GM21367 (cell line): ENCODE data around the gene STIM1.

Source experiments
- ATAC-seq: cut with Tn5 transposase; IDR thresholded peaks from one replicate; pipeline ENCODE4 v1.9.1; 2021; ENCODE audit not compliant: unreplicated experiment

The STIM1 gene

DNA sequence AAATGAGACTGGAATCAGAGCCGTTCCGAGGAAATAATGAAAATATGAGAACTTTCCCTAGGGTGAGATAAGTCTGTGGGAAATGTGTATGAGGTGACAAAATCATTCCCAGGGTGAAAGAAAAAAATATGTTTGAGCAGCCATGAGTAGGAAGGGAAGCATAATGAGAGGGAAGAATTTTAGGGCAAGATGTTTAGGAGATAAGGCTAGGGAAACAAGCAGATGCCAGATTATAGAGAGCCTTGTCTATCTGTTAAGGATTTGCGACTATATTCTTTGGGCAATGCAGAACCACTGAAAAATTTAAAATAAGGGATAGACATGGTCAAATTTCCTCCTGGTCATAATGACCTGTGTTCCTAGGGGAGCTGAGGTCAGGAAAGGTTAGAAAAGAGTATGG is 54.4 kb downstream of the STIM1 start:
- ATAC-seq, result no peak

DNA sequence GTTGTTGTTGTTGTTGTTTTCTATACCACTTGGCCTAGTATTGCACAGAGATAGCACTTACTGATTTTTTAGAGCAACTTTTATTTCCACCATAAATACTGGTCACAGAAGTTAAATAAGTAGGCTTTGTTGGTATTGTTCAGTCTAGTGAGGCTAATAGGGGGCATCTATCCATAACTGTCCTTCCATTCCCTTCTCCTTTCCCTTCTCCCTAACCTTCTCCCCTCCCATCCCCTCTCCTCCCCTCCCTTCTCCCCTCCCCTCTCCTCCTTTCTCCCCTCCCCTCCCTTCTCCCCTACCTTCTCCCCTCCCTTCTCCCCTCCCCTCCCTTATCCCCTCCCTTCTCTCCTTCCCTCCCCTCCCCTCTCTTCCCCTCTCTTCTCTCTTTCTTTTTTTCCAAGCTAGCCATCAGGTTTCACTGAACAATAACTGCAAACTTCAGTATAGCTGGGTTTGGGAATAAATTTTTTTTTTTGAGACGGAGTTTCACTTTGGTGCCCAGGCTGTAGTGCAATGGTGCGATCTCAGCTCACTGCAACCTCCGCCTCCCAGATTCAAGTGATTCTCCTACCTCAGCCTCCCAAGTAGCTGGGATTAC is 56.5 kb downstream of the STIM1 start:
- ATAC-seq, result no peak

DNA sequence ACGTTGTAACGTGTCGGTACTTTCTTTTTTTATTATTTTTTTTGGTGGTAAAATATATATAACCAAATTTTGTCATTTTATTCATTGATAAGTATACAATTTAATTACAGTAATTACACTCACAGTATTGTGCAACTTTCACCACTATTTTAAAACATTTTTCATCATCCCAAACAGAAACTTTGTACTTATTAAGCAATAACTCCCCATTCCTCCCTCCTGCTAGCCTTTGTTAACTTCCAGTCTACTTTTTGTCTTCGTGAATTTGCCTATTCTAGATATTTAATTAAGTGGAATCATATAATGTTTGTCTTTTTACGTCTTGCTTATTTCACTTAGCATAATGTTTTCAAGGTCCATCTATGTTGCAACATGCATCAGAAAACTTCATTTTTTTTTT is 58.5 kb downstream of the STIM1 start:
- ATAC-seq, result no peak

DNA sequence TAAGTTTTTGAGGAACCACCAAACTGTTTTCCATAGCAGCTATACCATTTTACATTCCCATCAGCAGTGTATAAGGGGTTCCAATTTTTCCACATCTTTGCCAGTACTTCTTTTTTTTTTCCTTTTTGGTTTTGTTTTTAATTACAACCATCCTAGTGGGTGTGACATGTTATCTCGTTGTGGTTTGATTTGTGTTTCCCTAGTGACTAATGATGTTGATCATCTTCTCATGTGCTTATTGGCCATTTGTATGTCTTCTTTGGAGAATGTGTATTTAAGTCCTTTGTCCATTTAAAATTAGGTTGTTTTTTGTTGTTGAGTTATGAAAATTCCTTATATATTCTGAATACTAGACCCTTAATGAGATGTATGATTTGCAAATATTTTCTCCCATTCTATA is 59.3 kb downstream of the STIM1 start:
- ATAC-seq, result no peak

DNA sequence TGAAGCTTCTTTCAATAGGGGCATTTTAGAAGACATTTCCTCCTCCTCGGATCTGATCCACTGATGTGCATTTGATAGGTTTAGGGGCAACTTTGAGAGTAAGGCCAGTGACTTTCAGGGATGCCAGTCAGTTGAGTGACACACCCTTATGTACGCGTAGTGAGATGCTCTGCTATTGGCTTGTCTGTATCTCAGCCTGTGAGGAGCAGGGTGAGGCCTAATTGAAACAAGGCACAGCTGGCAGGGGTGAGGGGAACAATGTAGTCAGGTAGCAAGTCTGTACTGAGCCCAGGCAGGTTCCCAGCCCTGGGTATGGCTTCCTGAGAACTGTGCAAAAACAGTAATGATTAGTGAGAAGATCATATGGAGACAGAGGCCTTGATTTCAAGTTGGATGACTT is 61.5 kb downstream of the STIM1 start:
- ATAC-seq, result no peak

DNA sequence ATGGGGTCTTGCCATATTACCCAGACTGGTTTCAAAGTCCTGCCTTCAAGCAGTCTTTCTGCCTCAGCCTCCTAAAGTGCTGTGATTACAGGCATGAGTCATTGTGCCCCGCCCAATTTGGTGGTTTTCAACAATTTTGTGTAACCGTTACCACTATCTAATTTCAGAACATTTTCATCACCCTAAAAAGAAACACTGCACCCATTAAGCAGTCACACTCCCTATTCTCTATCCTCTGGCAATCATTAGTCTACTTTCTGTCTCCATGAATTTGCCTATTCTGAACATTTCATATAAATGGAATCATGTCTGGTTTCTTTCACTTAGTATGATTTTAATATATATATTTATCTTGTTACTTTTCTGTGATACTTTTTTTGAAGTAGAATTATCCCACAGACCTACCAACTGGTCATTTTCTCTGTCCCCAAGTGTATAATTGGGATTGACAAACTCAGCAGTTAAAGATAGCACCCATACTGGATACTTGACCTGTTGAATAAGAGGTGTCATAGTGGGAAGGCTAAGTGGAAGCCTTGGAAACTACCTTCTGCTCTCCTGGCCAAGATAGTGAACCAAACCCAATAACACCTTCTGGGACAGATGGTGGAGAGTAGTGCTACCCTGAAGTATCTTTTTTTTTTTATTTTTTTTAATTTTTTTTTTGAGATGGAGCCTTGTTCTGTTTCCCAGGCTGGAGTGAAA is 64.8 kb downstream of the STIM1 start:
- ATAC-seq, result peak; percentile 52

DNA sequence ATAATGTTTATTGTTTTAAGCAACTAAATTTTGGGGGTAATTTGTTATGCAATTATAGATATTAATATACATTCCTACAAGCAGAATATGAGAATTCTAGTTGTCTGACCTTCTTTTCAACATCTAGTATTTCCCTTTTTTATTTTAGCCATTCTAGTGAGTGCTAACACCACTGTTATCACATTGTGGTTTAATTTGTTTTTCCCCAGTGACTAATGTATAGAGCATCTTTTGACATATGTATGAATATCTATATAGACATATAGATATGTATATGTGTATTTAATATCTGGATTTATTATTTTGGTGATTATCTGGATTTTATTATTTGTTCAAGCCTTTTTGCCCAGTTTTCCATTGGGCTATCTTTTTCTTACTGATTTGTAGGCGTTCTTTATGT is 66.6 kb downstream of the STIM1 start:
- ATAC-seq, result no peak

DNA sequence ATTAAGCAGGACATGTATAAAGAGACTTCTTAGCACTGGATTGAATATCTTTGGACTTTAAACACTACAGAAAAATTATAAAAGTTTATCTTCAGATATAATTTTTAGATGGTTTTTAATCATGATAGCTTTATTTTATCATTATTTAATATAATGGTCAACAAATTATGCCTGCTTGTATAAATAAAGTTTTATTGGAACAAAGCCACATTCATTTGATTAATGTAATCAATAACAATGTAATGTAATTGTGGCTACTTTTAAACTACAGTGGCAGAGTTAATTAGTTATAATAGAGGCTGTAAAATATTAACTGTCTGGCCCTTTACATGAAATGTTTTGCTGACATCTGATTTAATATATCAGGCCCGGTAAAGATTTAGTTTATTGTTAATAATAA is 70.0 kb downstream of the STIM1 start:
- no peak for ATAC-seq

DNA sequence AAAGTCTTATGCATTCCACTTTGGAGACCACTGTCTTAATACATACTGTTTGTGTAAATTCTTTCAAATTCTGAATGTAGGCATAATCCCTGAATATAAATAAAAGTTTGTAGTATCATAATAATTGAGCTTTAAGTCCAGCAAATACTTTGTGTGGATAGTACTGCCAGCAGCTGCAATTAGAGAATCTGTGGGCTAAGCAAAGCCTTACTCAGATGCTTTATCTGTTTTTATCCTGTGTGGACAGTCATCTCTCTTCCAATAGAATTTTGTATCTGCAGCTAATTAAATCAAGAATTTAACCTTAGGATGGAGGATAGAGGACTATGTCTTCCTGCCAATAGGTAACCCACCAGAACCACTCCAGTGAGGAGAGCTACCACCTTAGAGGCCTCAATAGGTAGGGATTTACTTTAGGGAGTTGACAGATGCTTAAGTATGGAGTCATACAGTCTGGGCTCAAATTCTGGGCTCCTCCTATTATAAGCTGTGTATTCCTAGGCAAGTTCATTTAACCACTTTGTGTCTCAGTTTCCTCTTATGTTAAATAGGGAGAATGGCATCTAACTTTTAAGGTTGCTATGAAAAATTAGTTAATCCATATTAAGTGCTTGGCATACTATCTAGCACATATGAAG is 71.1 kb downstream of the STIM1 start:
- ATAC-seq, result no peak

DNA sequence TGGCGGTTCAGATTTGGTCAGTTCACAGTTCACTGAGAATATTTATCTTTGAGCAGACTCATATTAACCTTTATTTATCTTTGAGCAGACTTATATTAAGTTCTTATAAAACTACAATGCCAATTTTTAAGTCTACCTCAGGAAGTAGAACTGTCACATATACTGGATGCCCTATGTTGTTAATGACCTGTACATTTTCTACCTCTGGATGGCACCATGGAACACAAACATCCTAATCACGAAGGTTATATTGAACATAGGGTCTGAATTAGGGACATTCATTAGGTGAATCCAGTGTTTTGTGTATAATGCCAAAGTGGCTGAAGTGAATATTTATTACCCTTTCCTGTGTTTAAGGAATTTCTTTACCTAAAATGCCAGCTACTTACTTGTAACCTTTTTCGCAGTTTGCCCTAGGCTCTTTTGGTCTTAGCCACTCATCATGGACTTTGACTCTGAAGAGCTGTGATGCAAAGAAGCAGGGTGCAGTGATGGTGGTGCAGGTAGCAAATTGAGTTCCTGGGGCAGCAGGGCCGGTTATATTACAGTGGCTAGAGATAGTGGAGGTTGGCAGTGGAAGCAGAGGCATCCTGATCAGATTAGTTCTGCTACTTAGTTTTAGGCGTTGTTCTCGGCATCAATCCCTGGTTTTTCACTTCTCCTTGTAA is 71.8 kb downstream of the STIM1 start:
- ATAC-seq, result no peak

DNA sequence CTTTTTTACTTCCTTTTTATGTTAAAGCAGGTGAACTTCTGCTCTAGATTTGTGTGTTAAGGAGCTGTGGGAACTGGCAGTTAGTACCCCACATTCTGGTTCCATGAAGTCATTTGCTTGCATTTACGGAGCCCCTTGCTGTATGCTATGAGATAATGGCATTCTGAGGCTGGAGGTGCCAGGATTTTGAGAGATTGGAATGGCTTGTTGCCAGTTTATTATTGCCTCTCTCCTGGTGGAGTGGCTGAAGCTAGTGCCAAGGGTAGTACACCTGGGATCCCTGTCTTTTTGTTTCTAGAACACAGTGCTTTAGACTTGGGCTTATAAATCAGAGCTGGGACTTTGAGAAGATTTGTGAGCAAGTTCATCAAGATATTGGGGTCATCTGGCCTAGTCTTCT is 73.8 kb downstream of the STIM1 start:
- no peak for ATAC-seq

DNA sequence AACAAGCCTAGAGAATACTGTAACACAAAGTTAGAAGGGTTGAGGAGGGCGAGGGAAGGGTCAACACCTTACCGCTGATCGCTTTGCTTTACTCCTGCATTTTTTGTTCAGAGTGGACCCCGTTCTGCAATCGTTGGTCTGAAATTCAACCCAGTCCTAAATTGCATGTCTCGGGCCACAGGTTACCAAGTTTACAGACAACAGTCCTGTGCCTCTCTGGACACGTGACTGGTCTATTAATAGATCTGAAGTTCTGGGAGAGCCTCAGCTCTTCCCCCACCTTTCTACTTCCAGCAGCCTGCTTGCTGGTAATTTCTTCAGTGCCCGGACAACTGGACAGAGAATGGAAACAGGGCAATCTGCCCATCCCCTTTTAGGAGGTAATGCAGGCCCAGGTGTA is 74.2 kb downstream of the STIM1 start:
- no peak for ATAC-seq

DNA sequence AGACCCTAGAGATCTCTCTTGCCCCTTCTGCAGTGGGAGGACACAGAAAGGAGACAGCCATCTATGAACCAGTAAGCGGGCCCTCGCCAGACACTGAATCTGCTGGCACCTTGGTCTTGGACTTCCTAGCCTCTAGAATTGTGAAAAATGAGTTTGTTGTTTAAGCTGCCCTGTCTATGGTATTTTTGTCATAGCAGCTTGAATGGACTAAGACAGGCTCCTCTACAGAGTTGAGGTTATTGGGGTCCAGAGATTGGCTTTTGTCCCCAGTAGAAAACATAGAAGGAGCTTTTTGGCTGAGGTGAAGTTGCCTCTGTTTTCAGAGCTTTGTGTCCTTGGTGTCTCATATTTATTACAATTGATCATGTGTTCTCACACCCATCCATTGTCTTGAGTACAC is 77.2 kb downstream of the STIM1 start:
- ATAC-seq, result no peak

DNA sequence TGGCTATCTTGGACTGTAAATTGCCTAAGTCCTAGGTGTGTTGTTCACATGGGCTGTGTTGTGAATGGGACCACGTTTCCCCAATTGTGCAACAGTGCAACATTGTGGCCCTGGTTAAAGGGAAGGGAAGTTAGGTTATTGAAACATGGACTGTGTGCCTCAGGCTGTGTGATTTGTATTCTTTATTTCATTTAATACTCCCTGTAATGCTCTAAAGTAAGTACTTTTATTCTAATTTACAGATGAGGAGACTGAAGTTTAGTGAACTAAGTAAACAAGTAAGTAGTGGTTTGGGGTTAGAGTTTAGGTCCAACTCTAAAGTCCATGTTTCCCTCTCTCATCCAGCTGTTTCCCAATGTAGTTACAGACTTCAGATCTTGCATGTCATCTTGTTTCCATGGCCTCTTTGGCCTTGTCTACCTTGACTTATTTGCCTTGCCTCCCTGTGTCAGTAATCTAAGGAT is 77.7 kb downstream of the STIM1 start:
- ATAC-seq, result no peak

DNA sequence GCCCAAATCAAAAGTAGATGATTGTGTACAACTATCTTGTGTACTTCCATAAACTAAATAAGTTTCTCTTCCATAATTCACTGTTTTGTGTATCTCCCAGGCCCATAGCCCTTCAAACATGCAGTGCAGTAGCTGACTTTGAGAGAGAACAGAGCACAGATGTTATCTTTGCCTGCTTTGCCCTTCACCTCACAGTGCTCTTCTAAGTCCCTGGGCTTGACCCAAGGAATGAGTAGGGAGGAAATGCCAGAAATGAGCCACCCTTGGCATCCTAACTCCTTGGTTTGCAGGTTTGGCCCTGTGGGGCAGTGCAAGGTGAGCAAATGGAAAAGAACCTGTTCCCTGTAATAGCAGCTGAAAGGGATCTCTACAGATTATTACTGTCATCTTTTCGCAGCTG is 79.2 kb downstream of the STIM1 start:
- no peak for ATAC-seq

DNA sequence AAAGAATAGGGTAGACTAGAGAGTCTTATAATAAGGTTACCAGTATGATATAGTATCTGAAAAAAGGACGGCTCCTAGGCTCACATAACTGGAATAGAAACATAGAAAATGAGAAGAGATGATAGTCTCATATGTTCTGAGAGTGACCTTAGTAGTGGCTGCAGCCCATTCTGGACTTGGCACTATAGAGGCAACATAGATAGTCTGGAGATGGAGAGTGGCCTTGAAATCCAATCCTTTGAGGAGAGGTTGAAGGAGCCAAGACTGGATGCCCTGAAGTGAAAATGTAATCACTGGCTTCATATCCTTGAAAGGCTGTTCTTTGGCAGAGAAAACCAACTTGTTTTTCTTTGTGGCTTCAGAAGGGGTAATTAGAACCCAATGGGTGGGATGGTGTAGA is 81.1 kb downstream of the STIM1 start:
- ATAC-seq, result no peak

DNA sequence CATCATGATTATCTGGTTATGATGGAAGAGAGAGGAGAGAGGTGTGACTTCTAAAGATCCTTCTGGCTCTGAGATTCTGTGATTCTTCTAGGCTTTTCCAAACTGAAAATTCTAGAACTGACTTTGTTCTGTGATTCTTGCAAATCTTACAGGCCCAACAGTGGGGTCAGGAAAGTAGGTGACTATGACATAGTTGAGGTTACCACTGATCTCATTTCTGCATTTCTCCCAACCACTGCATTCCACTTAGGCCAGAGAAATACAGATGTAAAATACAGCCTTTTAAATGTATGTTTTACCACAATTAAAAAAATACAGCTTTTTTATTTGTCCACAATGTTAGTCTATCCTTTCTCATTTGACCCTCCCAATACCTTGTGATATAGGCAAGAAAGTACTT is 83.7 kb downstream of the STIM1 start:
- no peak for ATAC-seq

DNA sequence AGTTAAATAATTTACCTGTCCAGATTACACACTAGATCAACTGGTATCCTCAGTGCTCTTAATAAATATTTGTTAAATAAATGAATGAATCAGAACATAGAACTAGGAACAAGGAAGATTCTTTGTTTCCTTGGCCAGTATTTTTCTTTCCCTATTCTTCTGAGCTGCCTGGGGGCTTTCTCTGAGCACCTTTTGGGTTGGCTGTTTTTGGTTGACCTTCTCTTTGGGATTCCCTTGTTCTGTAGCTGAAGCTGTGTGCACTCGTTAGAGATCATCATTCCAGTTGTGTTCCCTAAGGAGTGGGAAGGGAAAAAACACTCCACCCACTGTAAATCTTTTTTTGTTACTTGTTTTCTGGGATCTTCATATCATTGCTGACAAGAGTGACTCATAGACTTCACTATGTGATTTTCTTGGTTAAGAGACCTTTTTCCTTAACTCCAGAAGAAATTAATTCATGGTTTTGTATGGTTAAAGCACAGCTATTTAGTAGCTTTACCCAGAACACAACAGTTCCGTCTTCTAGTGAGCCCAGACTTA is 84.3 kb downstream of the STIM1 start:
- ATAC-seq, result no peak

DNA sequence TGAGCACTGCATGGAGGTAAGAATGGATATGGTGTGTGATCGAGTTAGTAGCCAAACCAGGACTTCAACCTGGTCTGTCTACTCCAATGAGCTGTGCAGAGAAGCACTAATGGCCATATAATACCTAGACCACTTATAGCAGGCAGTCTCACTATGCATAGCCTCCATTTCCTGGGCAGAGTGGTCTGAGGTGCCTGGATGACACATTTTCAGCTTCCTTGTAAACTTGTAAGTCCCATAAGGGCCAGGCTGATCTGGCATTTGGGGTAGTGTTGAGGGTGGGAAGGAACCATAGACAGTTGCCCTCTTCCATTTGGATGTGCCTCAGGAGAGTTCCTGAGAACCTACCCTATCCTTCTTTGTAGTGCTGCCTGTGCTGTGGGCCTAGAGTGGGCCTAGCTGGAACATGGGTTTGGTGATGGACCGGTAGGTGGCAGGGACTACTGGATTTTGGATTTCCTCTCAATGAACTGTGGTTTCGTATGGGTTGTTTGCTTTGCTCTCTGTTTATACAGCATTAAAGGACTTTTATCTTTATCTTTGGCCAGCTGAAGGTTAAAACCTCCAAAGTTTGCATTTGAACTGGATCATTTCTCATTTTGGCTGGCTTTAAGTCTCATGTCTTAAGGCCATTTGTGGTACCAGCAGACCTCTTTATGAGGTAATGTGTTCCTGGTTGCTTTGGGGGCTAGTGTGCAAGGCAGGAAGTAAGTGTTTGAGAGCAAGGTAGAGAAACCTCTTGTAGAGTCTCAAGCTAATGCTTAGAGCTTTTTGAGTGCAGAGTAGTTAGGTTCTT is 86.9 kb downstream of the STIM1 start:
- ATAC-seq, result peak; percentile 34

DNA sequence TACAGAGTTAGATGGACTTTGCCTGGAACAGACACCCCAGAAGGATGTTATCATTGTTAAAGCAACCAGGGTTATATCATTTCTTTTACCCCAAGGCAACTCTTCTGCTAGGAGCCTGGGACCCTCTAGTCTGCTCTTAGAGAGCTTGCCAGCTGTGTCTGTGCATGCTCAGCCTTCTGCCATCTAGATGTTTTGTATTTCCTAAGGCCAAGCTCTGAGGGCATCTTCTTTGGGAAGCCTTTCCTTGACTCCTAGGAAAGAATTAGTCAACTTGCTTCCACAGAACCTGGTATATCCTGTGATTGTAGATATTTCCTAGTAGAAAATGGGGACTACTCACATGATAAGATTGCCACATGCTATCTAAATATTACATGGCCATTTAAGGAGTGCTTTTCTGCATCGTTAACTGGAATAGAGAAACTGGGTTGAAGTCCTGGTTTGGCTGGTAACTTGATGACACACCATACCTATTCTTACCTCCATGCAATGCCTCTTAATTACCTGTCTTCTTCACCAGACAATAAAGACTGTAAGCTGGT is 87.6 kb downstream of the STIM1 start:
- no peak for ATAC-seq

DNA sequence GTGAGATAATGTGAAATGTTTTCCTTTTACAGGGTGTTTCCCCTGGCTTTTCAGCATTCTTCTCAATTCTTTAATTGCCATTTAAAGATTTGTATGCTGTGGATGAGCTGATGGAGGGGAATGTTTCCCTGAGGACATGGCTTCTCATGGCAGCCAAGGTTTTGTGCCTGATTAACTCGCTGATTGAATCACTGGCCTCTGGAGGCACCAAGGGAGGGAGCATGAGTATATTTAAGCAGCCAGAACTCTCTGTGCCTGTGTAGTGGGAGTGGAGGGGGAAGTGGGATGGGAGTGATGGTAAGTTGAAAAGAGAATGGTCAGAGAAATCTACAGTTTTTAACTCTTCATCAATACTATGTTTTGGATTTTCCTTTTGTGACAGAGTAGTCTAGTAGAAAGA is 88.7 kb downstream of the STIM1 start:
- no peak for ATAC-seq
